Osteocyte (in vitro differentiated cells): ENCODE results near the gene ITCH. TPM values are rescaled to one million over a fixed set of nuclear protein-coding genes. Genes with fewer than 3 reads are reported as not detected.

Source experiments
- DNase-seq: peaks from one replicate; pipeline ENCODE4 v3.0.0; 2021; ENCODE audit warnings: mixed read lengths; ENCODE audit not compliant: unreplicated experiment; ENCODE audit errors: extremely low spot score
- H3K27ac Mint-ChIP-seq: one replicate; pipeline ENCODE4 v1.8.0; 2021; ENCODE audit warnings: mild to moderate bottlenecking, mixed read lengths; ENCODE audit not compliant: unreplicated experiment
- H3K27me3 Mint-ChIP-seq: one replicate; pipeline ENCODE4 v1.8.0; 2021; ENCODE audit warnings: mixed read lengths; ENCODE audit not compliant: unreplicated experiment
- H3K36me3 Mint-ChIP-seq: one replicate; pipeline ENCODE4 v1.8.0; 2021; ENCODE audit warnings: mixed read lengths; ENCODE audit not compliant: unreplicated experiment
- H3K4me1 Mint-ChIP-seq: one replicate; pipeline ENCODE4 v1.8.0; 2021; ENCODE audit warnings: mixed read lengths; ENCODE audit not compliant: unreplicated experiment
- H3K4me3 Mint-ChIP-seq: one replicate; pipeline ENCODE4 v1.8.0; 2021; ENCODE audit warnings: mild to moderate bottlenecking, moderate library complexity, mixed read lengths; ENCODE audit not compliant: unreplicated experiment
- H3K9me3 Mint-ChIP-seq: one replicate; pipeline ENCODE4 v1.8.0; 2021; ENCODE audit warnings: mixed read lengths; ENCODE audit not compliant: unreplicated experiment
- total RNA-seq: library from RNA; stranded (reverse); gene quantifications from 2 replicates; pipeline ENCODE4 v1.2.1, GENCODE V29; 2021
- TF ChIP-seq, protein P1 (sequence below): fragments of 200-600 bp; sonication (generic); IDR thresholded peaks from 2 replicates; pipeline ENCODE4 v1.5.0; 2021; ENCODE audit warnings: antibody characterized with exemption, mild to moderate bottlenecking, moderate library complexity

Gene ITCH
- total RNA-seq, 1 donor from 2014 or later, result 55.4 TPM

DNA sequence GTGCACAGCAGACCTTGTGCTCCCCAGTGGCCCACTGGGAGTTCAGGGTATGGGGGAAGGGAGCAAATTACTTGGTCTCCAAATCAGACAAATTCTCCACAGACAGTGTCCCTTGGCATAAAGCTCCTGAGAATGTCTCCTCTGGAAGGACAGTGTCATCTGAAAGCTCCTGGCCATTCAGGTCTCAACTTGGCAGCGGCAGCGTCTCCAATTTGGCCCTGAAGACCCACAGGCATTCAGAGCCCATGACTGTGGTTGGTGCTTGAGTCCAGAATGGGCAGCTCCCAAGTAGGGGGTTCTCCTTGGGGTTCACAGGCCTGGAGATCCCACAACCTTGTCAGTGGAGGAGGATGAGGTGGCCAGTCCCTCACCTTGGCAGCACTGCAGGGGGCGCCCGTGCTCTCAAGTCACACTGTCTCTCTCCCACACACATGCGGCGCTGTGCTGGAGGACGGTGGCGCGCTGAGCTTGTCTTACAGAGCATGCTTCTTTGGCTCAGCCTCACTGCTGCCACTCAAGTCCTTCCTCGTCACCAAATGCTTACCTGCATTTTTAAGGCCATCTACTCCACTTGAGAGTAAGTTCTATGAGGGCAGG lies 173.8 kb downstream of the ITCH start:
- no peak for DNase-seq
- H3K36me3 Mint-ChIP-seq, result peaks cover 45% of the 10 kb centered on the region
- no peaks in the 10 kb centered on the region for H3K9me3 Mint-ChIP-seq
- TF ChIP-seq, protein P1, sequence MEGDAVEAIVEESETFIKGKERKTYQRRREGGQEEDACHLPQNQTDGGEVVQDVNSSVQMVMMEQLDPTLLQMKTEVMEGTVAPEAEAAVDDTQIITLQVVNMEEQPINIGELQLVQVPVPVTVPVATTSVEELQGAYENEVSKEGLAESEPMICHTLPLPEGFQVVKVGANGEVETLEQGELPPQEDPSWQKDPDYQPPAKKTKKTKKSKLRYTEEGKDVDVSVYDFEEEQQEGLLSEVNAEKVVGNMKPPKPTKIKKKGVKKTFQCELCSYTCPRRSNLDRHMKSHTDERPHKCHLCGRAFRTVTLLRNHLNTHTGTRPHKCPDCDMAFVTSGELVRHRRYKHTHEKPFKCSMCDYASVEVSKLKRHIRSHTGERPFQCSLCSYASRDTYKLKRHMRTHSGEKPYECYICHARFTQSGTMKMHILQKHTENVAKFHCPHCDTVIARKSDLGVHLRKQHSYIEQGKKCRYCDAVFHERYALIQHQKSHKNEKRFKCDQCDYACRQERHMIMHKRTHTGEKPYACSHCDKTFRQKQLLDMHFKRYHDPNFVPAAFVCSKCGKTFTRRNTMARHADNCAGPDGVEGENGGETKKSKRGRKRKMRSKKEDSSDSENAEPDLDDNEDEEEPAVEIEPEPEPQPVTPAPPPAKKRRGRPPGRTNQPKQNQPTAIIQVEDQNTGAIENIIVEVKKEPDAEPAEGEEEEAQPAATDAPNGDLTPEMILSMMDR, result no peak
- H3K27me3 Mint-ChIP-seq, result no peaks in the 10 kb centered on the region
- no peak overlapping the region for H3K27ac Mint-ChIP-seq
- no peak overlapping the region for H3K4me3 Mint-ChIP-seq
- H3K4me1 Mint-ChIP-seq, result no peaks in the 10 kb centered on the region

DNA sequence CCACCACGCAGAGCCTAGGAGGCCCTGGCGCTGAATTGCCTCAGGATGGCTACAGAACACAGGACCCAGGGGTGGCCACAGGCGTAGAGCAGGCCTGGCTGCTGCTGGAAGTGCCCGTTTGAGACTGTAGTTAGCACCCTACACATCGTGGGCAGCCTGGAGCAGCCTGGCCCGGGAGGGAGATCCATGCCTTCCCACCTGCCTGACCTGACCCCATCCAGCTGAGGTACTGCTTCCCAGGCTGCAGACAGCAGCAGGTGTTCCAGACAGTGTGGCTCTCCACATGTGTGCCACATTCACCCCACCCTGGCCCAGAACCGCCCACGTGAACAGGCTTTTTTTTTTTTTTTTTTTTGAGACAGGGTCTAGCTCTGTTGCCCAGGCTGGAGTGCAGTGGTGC lies 174.6 kb downstream of the ITCH start:
- TF ChIP-seq, protein P1, result no peak
- H3K27me3 Mint-ChIP-seq, result no peaks in the 10 kb centered on the region
- no peak overlapping the region for H3K27ac Mint-ChIP-seq
- peaks cover 45% of the 10 kb centered on the region for H3K36me3 Mint-ChIP-seq
- DNase-seq, result no peak
- no peak overlapping the region for H3K4me3 Mint-ChIP-seq
- no peaks in the 10 kb centered on the region for H3K4me1 Mint-ChIP-seq
- H3K9me3 Mint-ChIP-seq, result no peaks in the 10 kb centered on the region

DNA sequence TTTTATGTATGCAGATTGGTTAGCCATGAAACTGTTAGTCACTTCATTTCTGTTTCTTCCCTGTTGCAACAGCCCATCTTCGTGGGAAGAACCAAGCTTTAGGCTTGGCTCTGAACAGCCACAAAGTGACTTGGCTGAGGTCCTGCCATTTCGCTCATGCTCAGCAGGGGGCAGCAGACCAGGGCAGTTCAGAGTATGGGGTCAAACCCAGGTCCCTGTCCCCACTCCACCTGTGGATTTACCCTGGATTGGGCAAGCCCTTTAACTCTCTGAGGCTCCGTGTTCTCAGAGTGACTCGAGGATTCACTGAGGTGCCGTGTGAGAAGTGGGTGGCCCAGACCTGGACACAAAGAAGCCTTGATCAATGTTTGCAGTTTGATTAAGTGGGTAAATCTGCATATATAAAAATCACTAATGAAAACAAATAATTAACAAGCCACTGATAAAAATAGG lies 175.6 kb downstream of the ITCH start:
- Mint-ChIP-seq H3K4me1 (no peaks in the 10 kb centered on the region), H3K4me3 (no peak overlapping the region), H3K36me3 (peaks cover 45% of the 10 kb centered on the region), H3K27me3 (no peaks in the 10 kb centered on the region), H3K9me3 (no peaks in the 10 kb centered on the region), H3K27ac (no peak overlapping the region)
- no peak for DNase-seq
- TF ChIP-seq, protein P1, result peak; percentile 72

DNA sequence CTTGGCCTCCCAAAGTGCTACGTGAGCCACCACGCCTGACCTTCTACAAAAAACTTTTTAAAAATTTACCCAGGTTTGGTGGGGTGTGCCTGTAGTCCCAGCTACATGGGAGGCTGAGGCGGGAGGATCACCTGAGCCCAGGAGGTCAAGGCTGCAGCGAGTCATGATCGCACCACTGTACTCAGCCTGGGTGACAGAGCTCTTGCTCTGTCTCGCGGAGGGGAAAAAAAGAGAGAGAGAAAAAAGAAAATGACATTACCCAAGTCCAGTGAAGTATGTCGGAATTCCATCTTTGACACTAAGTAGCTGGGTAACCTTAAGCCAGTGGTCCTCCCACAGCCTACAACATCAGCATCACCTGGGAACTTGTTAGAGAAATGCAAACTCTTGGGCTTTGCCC lies 176.7 kb downstream of the ITCH start:
- TF ChIP-seq, protein P1, result no peak
- DNase-seq, result no peak
- no peak overlapping the region for H3K4me3 Mint-ChIP-seq
- no peaks in the 10 kb centered on the region for H3K27me3 Mint-ChIP-seq
- H3K36me3 Mint-ChIP-seq, result peaks cover 38% of the 10 kb centered on the region
- H3K27ac Mint-ChIP-seq, result no peak overlapping the region
- H3K9me3 Mint-ChIP-seq, result no peaks in the 10 kb centered on the region
- no peaks in the 10 kb centered on the region for H3K4me1 Mint-ChIP-seq

GRCh38 chr20:34540596-34541263 lies 177.7 kb downstream of the ITCH start:
- DNase-seq, result no peak
- Mint-ChIP-seq H3K36me3 (peaks cover 34% of the 10 kb centered on the region), H3K27me3 (no peaks in the 10 kb centered on the region), H3K27ac (no peak overlapping the region), H3K9me3 (no peaks in the 10 kb centered on the region), H3K4me3 (no peak overlapping the region), H3K4me1 (no peaks in the 10 kb centered on the region)
- TF ChIP-seq, protein P1, result no peak
